HUDEP-2 (cell line): ENCODE results near the gene CITED4.
A peak's percentile ranks its signal among the peaks of the same experiment; 100 is the strongest.

Experiments used
- DNase-seq, 76 experiments: peaks; one replicate each; lab custom pipeline; 2025; ENCODE audit not compliant: unreplicated experiment in 76 of 76; lab: John Stamatoyannopoulos, UW

CITED4 gene

GRCh38 chr1:40838045-40838979, 23.9 kb downstream of the CITED4 start:
- no peak for DNase-seq

DNA sequence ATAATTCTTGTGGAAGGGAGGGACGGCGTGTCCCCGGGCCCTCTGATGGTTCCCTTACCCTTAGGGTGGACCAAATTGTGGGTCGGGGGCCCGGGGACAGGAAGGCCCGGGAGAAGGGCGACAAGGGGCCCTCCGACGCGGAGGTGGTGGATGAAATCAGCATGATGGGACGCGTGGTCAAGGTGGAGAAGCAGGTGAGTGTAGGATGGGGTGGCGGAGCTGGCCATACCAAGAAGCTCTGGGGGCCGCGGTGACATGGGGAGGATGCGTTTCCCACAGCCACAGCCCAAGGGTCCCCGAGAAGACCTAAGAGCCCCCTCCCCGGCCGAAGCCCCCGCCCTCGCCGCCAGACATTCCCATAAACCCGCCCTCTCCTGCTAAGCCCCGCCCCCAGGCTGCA, 24.6 kb downstream of the CITED4 start:
- DNase-seq = no peak

- DNase-seq = no peak
Measured at GRCh38 chr1:40836283-40836682, 25.9 kb downstream of the CITED4 start.

DNA sequence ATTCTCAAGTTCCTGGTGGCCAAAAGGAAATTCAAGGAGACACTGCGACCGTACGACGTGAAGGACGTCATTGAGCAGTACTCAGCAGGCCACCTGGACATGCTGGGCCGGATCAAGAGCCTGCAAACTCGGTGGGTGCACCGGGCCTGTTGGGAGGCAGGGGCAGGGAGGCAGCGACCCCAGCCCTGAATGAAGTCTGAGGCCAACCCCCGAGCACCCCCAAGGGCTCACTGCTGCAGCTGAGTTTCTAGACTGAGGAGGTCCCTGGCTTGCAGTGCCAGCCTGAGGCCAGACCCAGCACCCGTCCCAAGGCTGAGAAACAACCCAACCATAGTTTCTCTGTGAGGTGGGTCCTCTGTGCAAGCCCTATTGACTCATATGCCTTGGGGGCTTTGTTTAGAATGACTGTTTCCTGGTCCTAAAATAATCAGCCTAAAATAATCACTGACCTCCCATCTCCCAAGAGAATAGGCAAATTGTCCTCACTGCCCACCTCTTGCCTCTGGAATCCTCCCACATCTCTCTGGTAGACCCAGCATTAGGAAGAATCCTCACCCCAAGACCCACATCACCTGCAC, 27.1 kb downstream of the CITED4 start:
- no peak for DNase-seq

- no peak for DNase-seq
Measured at GRCh38 chr1:40833979-40834378, 28.2 kb downstream of the CITED4 start.

DNA sequence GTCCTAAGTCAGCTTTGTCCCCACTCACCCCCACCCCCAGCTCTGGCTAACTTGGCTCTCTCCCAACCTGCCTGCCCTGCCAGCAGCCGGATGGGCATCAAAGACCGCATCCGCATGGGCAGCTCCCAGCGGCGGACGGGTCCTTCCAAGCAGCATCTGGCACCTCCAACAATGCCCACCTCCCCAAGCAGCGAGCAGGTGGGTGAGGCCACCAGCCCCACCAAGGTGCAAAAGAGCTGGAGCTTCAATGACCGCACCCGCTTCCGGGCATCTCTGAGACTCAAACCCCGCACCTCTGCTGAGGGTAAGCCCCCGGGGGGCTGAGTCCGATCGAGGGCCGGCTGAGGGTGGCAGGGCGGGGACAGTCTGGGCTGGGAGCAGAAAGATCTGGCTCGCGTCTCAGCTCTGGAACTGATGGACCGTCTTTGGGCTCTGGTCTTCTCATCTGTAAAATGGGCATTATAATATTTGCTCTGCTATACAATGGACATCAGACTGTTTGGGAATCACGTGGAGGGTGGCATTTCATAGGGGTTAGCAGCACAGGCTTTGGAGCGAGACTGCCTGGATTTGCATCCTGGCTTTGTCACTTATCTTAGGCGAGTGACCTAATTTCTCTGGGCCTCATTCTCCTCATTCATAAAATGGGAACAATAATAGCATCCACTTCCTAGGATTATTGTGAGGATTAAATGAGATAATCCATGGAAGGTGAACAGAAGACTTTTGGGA, 31.0 kb downstream of the CITED4 start:
- DNase-seq = no peak

GRCh38 chr1:40830419-40830943, 31.7 kb downstream of the CITED4 start:
- DNase-seq = no peak

DNA sequence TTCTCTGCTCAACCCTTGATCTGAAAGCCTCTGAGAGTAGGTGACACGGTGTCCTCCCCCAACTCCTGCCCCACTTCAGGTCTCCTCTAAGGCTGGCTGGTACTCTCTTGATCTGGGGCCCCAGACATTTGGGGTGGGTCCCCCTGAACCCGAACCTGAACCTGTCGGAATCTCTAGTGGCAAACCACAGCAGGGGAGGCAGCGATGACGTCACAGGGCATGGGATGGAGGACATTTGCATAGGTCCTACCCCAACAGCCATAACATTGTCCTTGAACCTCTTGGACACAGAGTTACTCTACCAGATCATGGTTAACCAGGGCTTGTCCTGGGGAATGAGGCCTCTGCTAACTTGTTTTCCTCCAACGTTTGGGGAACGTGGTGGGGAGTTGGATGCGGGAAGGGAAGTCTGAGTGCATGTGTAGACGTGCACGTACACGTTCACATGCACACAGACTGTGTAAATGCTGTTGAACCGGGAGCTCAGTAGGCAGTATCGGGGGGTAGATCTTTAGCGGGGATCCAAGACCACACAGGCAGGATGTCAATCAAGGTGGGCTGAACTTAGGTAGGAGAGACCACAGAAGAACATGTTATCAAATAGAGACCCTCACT, 32.4 kb downstream of the CITED4 start:
- no peak for DNase-seq

DNA sequence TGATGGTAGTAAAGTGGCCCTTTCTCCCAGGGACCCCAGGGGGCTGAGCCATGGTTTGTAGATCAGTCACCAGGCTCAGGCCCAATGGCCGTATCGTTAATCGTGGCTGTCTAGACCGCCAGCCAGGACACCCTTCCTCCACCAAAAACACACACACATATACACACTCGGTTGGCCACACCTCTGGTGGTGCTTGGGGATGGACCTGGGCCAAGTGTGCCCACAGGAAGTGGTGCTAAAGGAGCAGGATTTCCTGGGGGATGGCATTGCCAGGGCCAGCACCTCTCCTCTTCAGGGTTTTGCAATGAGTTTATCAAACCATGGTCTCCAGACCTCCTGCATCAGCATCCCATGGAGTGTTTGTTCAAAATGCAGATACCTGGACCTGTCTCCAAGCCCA, 36.2 kb downstream of the CITED4 start:
- DNase-seq = no peak

DNA sequence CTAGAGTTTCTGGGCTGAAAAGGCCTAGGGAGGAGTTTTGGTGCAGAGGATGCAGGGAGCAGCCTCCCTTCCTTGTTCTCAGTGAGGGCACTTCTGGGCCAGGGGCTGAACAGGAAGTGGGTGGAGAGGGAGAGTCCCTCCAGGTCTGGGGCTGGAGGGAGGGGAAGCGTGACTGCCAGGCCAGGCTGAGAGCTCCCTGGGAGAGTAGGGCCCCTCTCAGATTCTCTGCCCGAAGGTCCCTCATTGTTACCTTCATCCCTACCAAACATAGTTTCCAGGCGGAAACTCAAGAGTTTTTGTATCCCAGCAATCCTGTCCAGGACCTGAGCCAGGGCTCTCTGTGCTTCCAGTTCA, 36.8 kb downstream of the CITED4 start:
- no peak for DNase-seq

GRCh38 chr1:40824591-40825434, 37.4 kb downstream of the CITED4 start:
- no peak for DNase-seq

DNA sequence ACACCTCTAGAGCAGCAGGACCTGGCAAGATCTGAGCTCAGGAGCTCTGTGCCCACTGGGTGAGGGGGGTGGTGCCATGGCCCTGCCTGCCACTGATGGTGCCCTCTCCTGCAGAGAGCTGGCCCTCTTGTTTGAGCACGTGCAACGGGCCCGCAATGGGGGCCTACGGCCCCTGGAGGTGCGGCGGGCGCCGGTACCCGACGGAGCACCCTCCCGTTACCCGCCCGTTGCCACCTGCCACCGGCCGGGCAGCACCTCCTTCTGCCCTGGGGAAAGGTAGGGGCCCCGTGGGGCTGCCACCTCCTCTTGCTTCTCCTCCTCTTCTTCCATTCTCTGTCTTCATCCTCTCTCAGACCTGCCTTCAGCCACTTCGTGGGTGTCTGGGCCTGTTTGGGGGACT, 38.2 kb downstream of the CITED4 start:
- DNase-seq = no peak

DNA sequence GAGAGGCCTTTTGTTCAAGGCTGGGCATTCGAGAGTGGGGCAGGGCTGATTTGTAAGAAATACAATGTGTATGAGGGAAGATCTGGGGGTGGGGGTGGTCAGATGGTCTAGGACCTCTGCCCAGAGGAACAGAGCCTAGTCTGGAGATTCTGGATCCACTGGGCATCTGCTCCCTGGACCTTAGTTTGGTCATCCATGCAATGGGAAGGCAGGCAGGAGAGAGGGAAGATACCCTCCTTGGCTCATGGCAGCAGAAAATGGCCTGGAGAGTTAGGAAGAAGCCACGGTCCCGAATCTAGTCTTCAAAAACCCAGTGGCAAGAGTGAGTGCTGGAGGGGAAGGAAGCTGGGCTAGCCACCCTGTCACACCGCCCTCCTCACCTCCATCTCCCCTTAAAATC, 38.8 kb downstream of the CITED4 start:
- no peak for DNase-seq

DNA sequence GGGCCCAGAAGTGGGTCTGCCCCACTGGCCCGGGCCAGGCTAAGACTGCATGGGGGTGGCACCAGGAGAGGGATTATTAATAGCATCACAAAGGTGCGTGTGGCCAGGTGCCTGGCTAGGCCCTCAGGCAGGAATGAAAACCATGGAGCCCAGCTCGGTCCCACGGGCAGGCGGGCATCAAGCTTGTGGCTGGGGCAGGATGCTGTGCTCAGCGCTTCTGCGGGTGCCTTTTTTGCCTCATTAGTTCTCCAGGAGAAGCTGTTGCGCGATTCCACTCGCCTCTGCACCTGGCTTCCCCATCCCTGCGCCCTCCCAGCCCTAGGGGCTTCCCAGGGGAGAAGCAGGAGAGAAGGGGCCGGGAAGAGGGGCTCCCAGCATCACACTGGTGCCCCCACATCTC, 39.3 kb downstream of the CITED4 start:
- DNase-seq = no peak

- peak in 74 of 76 experiments; percentile 47 to 93 (median 76) for DNase-seq
Measured at GRCh38 chr1:40820911-40821693, 41.1 kb downstream of the CITED4 start.

GRCh38 chr1:40820251-40820797, 41.8 kb downstream of the CITED4 start:
- DNase-seq = peak in 55 of 76 experiments; percentile 9 to 73 (median 47)

DNA sequence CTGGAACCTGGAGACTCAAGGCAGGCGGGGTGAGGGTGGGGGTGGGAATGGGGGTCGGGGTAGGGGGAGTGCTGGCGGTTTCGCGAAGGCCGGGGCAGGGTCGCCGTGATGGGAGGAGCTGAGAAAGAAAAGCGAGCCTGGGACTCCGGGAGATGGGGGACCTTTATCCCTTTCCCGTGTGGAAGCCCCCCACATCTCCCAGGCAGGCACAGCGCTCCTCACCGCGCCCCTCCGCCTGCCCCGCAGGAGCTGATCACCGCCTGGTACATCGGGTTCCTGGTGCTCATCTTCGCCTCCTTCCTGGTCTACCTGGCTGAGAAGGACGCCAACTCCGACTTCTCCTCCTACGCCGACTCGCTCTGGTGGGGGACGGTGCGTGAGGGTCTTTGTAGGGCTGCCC, 43.1 kb downstream of the CITED4 start:
- DNase-seq = no peak

- DNase-seq = peak in 71 of 76 experiments; percentile 16 to 96 (median 82)
Measured at GRCh38 chr1:40818264-40818961, 43.8 kb downstream of the CITED4 start.
